A549 treated with RU486 at 1 μM for 4 hours (cell line): ENCODE measurements around the gene CACNA1G. TPM values are rescaled to one million over a fixed set of nuclear protein-coding genes. Genes with fewer than 3 reads are reported as not detected.

ENCODE experiments used
- total RNA-seq: library from RNA; stranded (reverse); fragments of 200-300 nt; extraction: Qiagen RNA extraction; gene quantifications from 5 replicates; pipeline ENCODE4 v1.2.3, GENCODE V29; 2022; ENCODE audit warnings: low read depth

CACNA1G gene
- total RNA-seq = 3.7 to 5.4 TPM (median 4.7 TPM) in 5 replicates

GRCh38 chr17:50560185-50560824 lies at the start of gene CACNA1G:
Gene CACNA1G, plus strand, starts transcription at chr17:50560715. Its CDS starts 745 bp downstream, at chr17:50561460.

GRCh38 chr17:50532452-50533024 lies 28.0 kb upstream of the CACNA1G start, which contains the start of gene EPN3:
Gene EPN3, plus strand, starts transcription at chr17:50532735. Its CDS starts 3,822 bp downstream, at chr17:50536557.

GRCh38 chr17:50547035-50547735 lies 13.3 kb upstream of the CACNA1G start, which contains the start of gene SPATA20:
Gene SPATA20, plus strand, starts transcription at chr17:50547174. Its CDS starts 35 bp downstream, at chr17:50547209.

GRCh38 chr17:50634224-50634914 lies 73.9 kb downstream of the CACNA1G start, which contains the start of gene ABCC3:
Gene ABCC3, plus strand, starts transcription at chr17:50634881. Its CDS starts 56 bp downstream, at chr17:50634937.

Other genes with a start within 250 kb of the CACNA1G start
- 18.9 to 23.7 TPM (median 21.4 TPM) in 5 replicates for gene XYLT2, start 214.6 kb upstream of the CACNA1G start, total RNA-seq
- gene MRPL27, start 187.5 kb upstream of the CACNA1G start, total RNA-seq = 137 to 172 TPM (median 142 TPM) in 5 replicates
- gene EME1, start 187.5 kb upstream of the CACNA1G start, total RNA-seq = 13.9 to 16.5 TPM (median 14.9 TPM) in 5 replicates
- gene LRRC59, start 163.2 kb upstream of the CACNA1G start, total RNA-seq = 223 to 243 TPM (median 236 TPM) in 5 replicates
- 10.0 to 15.4 TPM (median 14.3 TPM) in 5 replicates for gene ACSF2, start 134.5 kb upstream of the CACNA1G start, total RNA-seq
- gene CHAD, start 91.8 kb upstream of the CACNA1G start, total RNA-seq = not detected in 5 replicates
- 28.3 to 37.0 TPM (median 35.1 TPM) in 5 replicates for gene RSAD1, start 81.9 kb upstream of the CACNA1G start, total RNA-seq
- 0.37 to 0.85 TPM (median 0.51 TPM) in 5 replicates for gene MYCBPAP, start 52.3 kb upstream of the CACNA1G start, total RNA-seq
- 0.09 to 0.64 TPM (median 0.23 TPM) in 5 replicates for gene EPN3, start 28.0 kb upstream of the CACNA1G start, total RNA-seq
- 67.9 to 86.8 TPM (median 81.2 TPM) in 5 replicates for gene SPATA20, start 13.5 kb upstream of the CACNA1G start, total RNA-seq
- gene ABCC3, start 74.2 kb downstream of the CACNA1G start, total RNA-seq = 111 to 157 TPM (median 133 TPM) in 5 replicates
- gene ANKRD40, start 147.2 kb downstream of the CACNA1G start, total RNA-seq = 42.5 to 52.6 TPM (median 48.5 TPM) in 5 replicates
- gene LUC7L3, start 158.9 kb downstream of the CACNA1G start, total RNA-seq = 66.5 to 129 TPM (median 101 TPM) in 5 replicates
- not detected in 5 replicates for gene ANKRD40CL, start 206.8 kb downstream of the CACNA1G start, total RNA-seq